ENCODE results near the gene RUFY3.

Gene RUFY3

DNA sequence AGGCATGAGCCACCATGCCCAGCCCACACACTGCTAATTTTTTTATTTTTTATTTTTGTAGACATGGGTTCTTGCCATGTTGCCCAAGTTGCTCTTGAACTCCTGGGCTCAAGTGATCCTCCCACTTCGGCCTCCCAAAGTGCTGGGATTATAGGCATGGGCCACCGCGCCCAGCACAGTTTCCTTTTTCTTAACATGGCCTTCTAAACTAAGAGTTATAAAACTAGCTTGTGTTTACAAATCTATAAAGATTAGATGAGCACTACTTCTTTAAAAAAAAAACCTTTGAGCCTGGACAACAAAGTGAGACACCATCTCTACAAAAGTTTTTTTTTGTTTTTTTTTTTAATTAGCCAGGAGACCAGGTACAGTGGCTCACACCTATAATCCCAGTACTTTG, 107.3 kb downstream of the RUFY3 start:
- H2BK15ac ChIP-seq (ENCODE audit: low read length) = no peak overlapping the region
- H3K14ac ChIP-seq (ENCODE audit: low read length) = no peak overlapping the region
- no peak overlapping the region for H4K8ac ChIP-seq (ENCODE audit: low read depth, low read length)
- H2AFZ ChIP-seq (ENCODE audit: low read length) = no peak overlapping the region
- no peak overlapping the region for H2BK5ac ChIP-seq (ENCODE audit: low read length)
- H3K4me1 ChIP-seq (ENCODE audit: control insufficient read depth in 2 of 2, insufficient read depth in 1 of 2, low read depth in 1 of 2, low read length in 2 of 2) = no peaks in the 10 kb centered on the region
- peaks cover 24 to 96% of the 10 kb centered on the region in 2 donors for H3K36me3 ChIP-seq (replicated peaks in 1 of 2; ENCODE audit: control insufficient read depth in 2 of 2, insufficient read depth in 2 of 2, low read length in 2 of 2)
- H3K4ac ChIP-seq (ENCODE audit: low read length) = no peak overlapping the region
- H3K23ac ChIP-seq (ENCODE audit: low read depth, low read length, poor library complexity) = no peak overlapping the region
- no peaks in the 10 kb centered on the region for H3K9me3 ChIP-seq (replicated peaks in 1 of 2; ENCODE audit: control insufficient read depth in 2 of 2, insufficient read depth in 1 of 2, low read depth in 1 of 2, low read length in 2 of 2)
- no peak overlapping the region for H3K27ac ChIP-seq (replicated peaks; ENCODE audit: low read length)
- H2AK5ac ChIP-seq (ENCODE audit: low read depth, low read length) = no peak overlapping the region
- H2BK12ac ChIP-seq (ENCODE audit: low read length) = no peak overlapping the region
- H3K27me3 ChIP-seq (ENCODE audit: control insufficient read depth in 3 of 3, insufficient read depth in 3 of 3, low read depth in 1 of 3, low read length in 3 of 3) = no peaks in the 10 kb centered on the region
- H3K79me1 ChIP-seq (ENCODE audit: low read depth, low read length) = peaks cover 1% of the 10 kb centered on the region
- H2BK120ac ChIP-seq (ENCODE audit: low read depth, low read length) = no peak overlapping the region
- H3K4me2 ChIP-seq (ENCODE audit: insufficient read depth, low read length, poor library complexity, severe bottlenecking) = no peak overlapping the region
- WGBS, 2 donors (ENCODE audit: extremely low coverage in 2 of 2, insufficient read length in 2 of 2, insufficient replicate concordance in 1 of 2) = no CpG with 5 or more reads among the region's 3 CpGs
- H3K9ac ChIP-seq (ENCODE audit: low read depth, low read length, poor library complexity) = no peak overlapping the region
- no peak for DNase-seq (ENCODE audit: low spot score)
- H3K18ac ChIP-seq (ENCODE audit: low read length) = no peak overlapping the region
- H3K4me3 ChIP-seq (ENCODE audit: low read length in 2 of 2) = no peak overlapping the region
- H4K91ac ChIP-seq (ENCODE audit: low read depth, low read length, poor library complexity) = no peak overlapping the region

DNA sequence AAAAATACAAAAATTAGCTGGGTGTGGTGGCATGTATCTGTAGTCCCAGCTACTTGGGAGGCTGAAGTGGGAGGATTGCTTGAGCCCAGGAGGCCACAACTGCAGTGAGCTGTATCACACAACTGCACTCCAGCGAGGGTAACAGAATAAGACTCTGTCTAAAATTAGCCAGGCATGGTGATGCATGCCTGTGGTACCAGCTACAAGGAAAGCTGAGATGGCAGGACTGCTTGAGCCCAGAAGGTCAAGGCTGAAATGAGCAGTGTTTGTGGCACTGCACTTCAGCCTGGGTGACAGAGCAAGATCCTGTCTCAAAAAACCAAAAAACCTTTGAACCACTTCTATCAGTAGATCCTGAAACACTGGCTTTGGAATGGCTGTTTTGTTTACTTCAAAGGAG, 107.7 kb downstream of the RUFY3 start:
- Histone ChIP-seq H3K14ac (ENCODE audit: low read length) (no peak overlapping the region), H2AFZ (ENCODE audit: low read length) (no peak overlapping the region), H4K8ac (ENCODE audit: low read depth, low read length) (no peak overlapping the region), H2AK5ac (ENCODE audit: low read depth, low read length) (no peak overlapping the region), H3K4me2 (ENCODE audit: insufficient read depth, low read length, poor library complexity, severe bottlenecking) (no peak overlapping the region), H3K4ac (ENCODE audit: low read length) (no peak overlapping the region), H3K27ac (replicated peaks; ENCODE audit: low read length) (no peak overlapping the region), H3K79me1 (ENCODE audit: low read depth, low read length) (peaks cover 1% of the 10 kb centered on the region), H3K27me3 (ENCODE audit: control insufficient read depth in 3 of 3, insufficient read depth in 3 of 3, low read depth in 1 of 3, low read length in 3 of 3) (no peaks in the 10 kb centered on the region), H4K91ac (ENCODE audit: low read depth, low read length, poor library complexity) (no peak overlapping the region), H3K36me3 (replicated peaks in 1 of 2; ENCODE audit: control insufficient read depth in 2 of 2, insufficient read depth in 2 of 2, low read length in 2 of 2) (peaks cover 24 to 96% of the 10 kb centered on the region in 2 donors), H2BK12ac (ENCODE audit: low read length) (no peak overlapping the region), H2BK120ac (ENCODE audit: low read depth, low read length) (no peak overlapping the region), H3K18ac (ENCODE audit: low read length) (no peak overlapping the region), H3K9ac (ENCODE audit: low read depth, low read length, poor library complexity) (no peak overlapping the region), H3K23ac (ENCODE audit: low read depth, low read length, poor library complexity) (no peak overlapping the region), H3K4me3 (ENCODE audit: low read length in 2 of 2) (no peak overlapping the region), H3K9me3 (replicated peaks in 1 of 2; ENCODE audit: control insufficient read depth in 2 of 2, insufficient read depth in 1 of 2, low read depth in 1 of 2, low read length in 2 of 2) (no peaks in the 10 kb centered on the region), H2BK5ac (ENCODE audit: low read length) (no peak overlapping the region), H3K4me1 (ENCODE audit: control insufficient read depth in 2 of 2, insufficient read depth in 1 of 2, low read depth in 1 of 2, low read length in 2 of 2) (no peaks in the 10 kb centered on the region), H2BK15ac (ENCODE audit: low read length) (no peak overlapping the region)
- DNase-seq (ENCODE audit: low spot score) = no peak
- WGBS, 2 donors (ENCODE audit: extremely low coverage in 2 of 2, insufficient read length in 2 of 2, insufficient replicate concordance in 1 of 2) = no CpG with 5 or more reads among the region's 1 CpG

DNA sequence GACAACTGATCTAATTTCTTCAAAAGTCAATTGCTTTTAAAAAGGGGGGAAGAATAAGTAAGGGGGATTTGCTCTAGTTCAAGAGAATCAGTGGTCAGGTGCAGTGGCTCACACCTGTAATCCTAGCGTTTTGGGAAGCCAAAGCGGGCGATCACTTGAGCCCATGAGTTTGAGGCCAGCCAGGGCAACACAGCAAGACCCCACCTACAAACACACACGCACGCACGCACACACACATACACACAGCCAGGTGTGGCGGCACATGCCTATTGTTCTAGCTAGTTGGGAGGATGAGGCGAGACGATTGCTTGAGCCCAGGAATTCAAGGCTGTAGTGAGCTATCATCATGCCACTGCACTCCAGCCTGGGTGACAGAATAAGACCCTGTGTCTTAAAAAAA, 108.3 kb downstream of the RUFY3 start:
- H2BK15ac ChIP-seq (ENCODE audit: low read length) = no peak overlapping the region
- peaks cover 24 to 96% of the 10 kb centered on the region in 2 donors for H3K36me3 ChIP-seq (replicated peaks in 1 of 2; ENCODE audit: control insufficient read depth in 2 of 2, insufficient read depth in 2 of 2, low read length in 2 of 2)
- no peak overlapping the region for H2AK5ac ChIP-seq (ENCODE audit: low read depth, low read length)
- no peak overlapping the region for H3K18ac ChIP-seq (ENCODE audit: low read length)
- H4K8ac ChIP-seq (ENCODE audit: low read depth, low read length) = no peak overlapping the region
- no CpG with 5 or more reads among the region's 9 CpGs for WGBS, 2 donors (ENCODE audit: extremely low coverage in 2 of 2, insufficient read length in 2 of 2, insufficient replicate concordance in 1 of 2)
- H3K27me3 ChIP-seq (ENCODE audit: control insufficient read depth in 3 of 3, insufficient read depth in 3 of 3, low read depth in 1 of 3, low read length in 3 of 3) = no peaks in the 10 kb centered on the region
- H3K4me1 ChIP-seq (ENCODE audit: control insufficient read depth in 2 of 2, insufficient read depth in 1 of 2, low read depth in 1 of 2, low read length in 2 of 2) = no peaks in the 10 kb centered on the region
- H3K14ac ChIP-seq (ENCODE audit: low read length) = no peak overlapping the region
- H4K91ac ChIP-seq (ENCODE audit: low read depth, low read length, poor library complexity) = no peak overlapping the region
- no peaks in the 10 kb centered on the region for H3K9me3 ChIP-seq (replicated peaks in 1 of 2; ENCODE audit: control insufficient read depth in 2 of 2, insufficient read depth in 1 of 2, low read depth in 1 of 2, low read length in 2 of 2)
- H3K4me2 ChIP-seq (ENCODE audit: insufficient read depth, low read length, poor library complexity, severe bottlenecking) = no peak overlapping the region
- H3K4me3 ChIP-seq (ENCODE audit: low read length in 2 of 2) = peak overlapping the region in 1 of 2 donors; percentile 42
- no peak overlapping the region for H2BK12ac ChIP-seq (ENCODE audit: low read length)
- no peak overlapping the region for H2BK120ac ChIP-seq (ENCODE audit: low read depth, low read length)
- no peak overlapping the region for H3K4ac ChIP-seq (ENCODE audit: low read length)
- DNase-seq (ENCODE audit: low spot score) = no peak
- H3K79me1 ChIP-seq (ENCODE audit: low read depth, low read length) = peaks cover 3% of the 10 kb centered on the region
- no peak overlapping the region for H3K23ac ChIP-seq (ENCODE audit: low read depth, low read length, poor library complexity)
- H3K27ac ChIP-seq (replicated peaks; ENCODE audit: low read length) = no peak overlapping the region
- no peak overlapping the region for H2AFZ ChIP-seq (ENCODE audit: low read length)
- no peak overlapping the region for H3K9ac ChIP-seq (ENCODE audit: low read depth, low read length, poor library complexity)
- no peak overlapping the region for H2BK5ac ChIP-seq (ENCODE audit: low read length)

DNA sequence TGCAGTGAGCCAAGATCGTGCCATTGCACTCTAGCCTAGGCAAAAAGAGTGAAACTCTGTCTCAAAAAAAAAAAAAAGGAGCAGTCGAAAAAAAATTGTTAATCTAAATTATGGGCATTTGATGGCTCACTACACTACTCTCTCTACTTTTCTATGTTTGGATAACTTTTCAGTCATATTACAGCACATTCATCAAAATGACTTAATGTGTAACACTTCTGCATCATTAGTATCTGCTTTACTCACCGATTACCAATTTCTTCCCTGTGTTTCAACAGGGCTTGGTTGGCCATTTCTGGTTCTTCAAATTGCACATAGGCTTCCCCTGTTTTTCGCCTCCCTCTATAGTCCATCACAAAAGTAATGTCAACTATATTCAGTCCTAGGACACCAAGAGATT, 109.5 kb downstream of the RUFY3 start:
- Histone ChIP-seq H4K8ac (ENCODE audit: low read depth, low read length) (no peak overlapping the region), H2AK5ac (ENCODE audit: low read depth, low read length) (no peak overlapping the region), H2AFZ (ENCODE audit: low read length) (no peak overlapping the region), H3K27ac (replicated peaks; ENCODE audit: low read length) (no peak overlapping the region), H2BK15ac (ENCODE audit: low read length) (no peak overlapping the region), H3K9ac (ENCODE audit: low read depth, low read length, poor library complexity) (no peak overlapping the region), H3K36me3 (replicated peaks in 1 of 2; ENCODE audit: control insufficient read depth in 2 of 2, insufficient read depth in 2 of 2, low read length in 2 of 2) (peaks cover 23 to 94% of the 10 kb centered on the region in 2 donors), H3K14ac (ENCODE audit: low read length) (no peak overlapping the region), H3K23ac (ENCODE audit: low read depth, low read length, poor library complexity) (no peak overlapping the region), H3K4me1 (ENCODE audit: control insufficient read depth in 2 of 2, insufficient read depth in 1 of 2, low read depth in 1 of 2, low read length in 2 of 2) (no peaks in the 10 kb centered on the region), H3K4ac (ENCODE audit: low read length) (no peak overlapping the region), H2BK5ac (ENCODE audit: low read length) (no peak overlapping the region), H2BK120ac (ENCODE audit: low read depth, low read length) (no peak overlapping the region), H3K9me3 (replicated peaks in 1 of 2; ENCODE audit: control insufficient read depth in 2 of 2, insufficient read depth in 1 of 2, low read depth in 1 of 2, low read length in 2 of 2) (peaks cover 0 to 1% of the 10 kb centered on the region in 2 donors), H3K4me3 (ENCODE audit: low read length in 2 of 2) (no peak overlapping the region), H3K18ac (ENCODE audit: low read length) (no peak overlapping the region), H3K79me1 (ENCODE audit: low read depth, low read length) (peaks cover 2% of the 10 kb centered on the region), H4K91ac (ENCODE audit: low read depth, low read length, poor library complexity) (no peak overlapping the region), H3K27me3 (ENCODE audit: control insufficient read depth in 3 of 3, insufficient read depth in 3 of 3, low read depth in 1 of 3, low read length in 3 of 3) (no peaks in the 10 kb centered on the region), H2BK12ac (ENCODE audit: low read length) (no peak overlapping the region), H3K4me2 (ENCODE audit: insufficient read depth, low read length, poor library complexity, severe bottlenecking) (no peak overlapping the region)
- no CpG with 5 or more reads among the region's 4 CpGs for WGBS, 2 donors (ENCODE audit: extremely low coverage in 2 of 2, insufficient read length in 2 of 2, insufficient replicate concordance in 1 of 2)
- no peak for DNase-seq (ENCODE audit: low spot score)

All from neuronal stem cell (in vitro differentiated cells).